Stimulated activated CD4-positive, alpha-beta T cell treated with anti-CD3 and anti-CD28 coated beads, Interleukin-4, amount 100 ng/mL, for 48 hours (primary cell): Measurements from ENCODE around the gene SLC16A3.

Experiments
- DNase-seq, 2 donors: peaks; one replicate each; pipeline ENCODE4 v3.0.0-alpha.2; 2020; ENCODE audit warnings: low read depth in 2 of 2

Gene SLC16A3

GRCh38 chr17:82236142-82236971 is 7.5 kb downstream of the SLC16A3 start:
- peak; percentile 58 to 59 for DNase-seq

DNA sequence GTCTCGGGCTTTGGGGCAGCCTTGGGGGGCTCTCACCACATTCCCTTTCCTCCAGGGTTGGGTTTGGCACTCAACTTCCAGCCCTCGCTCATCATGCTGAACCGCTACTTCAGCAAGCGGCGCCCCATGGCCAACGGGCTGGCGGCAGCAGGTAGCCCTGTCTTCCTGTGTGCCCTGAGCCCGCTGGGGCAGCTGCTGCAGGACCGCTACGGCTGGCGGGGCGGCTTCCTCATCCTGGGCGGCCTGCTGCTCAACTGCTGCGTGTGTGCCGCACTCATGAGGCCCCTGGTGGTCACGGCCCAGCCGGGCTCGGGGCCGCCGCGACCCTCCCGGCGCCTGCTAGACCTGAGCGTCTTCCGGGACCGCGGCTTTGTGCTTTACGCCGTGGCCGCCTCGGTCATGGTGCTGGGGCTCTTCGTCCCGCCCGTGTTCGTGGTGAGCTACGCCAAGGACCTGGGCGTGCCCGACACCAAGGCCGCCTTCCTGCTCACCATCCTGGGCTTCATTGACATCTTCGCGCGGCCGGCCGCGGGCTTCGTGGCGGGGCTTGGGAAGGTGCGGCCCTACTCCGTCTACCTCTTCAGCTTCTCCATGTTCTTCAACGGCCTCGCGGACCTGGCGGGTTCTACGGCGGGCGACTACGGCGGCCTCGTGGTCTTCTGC is 8.4 kb downstream of the SLC16A3 start:
- DNase-seq = no peak

GRCh38 chr17:82237746-82238471 is 9.1 kb downstream of the SLC16A3 start:
- no peak for DNase-seq

GRCh38 chr17:82238472-82239201 is 9.8 kb downstream of the SLC16A3 start:
- DNase-seq = peak; percentile 43 to 73

DNA sequence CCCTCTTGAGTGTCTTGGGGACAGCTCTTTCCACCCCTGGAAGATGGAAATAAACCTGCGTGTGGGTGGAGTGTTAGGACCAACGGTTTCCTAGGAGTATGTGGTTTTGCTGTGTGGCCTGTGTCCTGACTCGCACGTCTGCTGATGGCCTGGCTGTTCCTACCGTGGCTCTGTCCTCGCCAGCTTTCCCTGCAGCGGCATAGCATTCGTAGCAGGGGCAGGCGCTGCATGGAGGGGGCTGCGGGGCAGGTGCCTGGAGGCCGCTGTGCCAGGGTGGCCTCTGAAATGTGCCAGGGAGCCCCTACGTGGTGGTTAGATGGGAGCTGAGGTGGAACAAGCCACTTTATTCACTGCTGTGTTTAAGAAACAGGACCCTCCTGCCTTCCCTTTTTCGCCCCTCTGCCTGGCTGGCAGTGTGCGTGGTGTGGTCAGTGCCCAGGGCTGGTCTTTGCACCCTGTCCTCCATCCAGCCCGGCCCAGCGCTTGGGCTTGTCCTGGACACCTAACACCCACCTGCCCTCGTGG is 10.6 kb downstream of the SLC16A3 start:
- no peak for DNase-seq

DNA sequence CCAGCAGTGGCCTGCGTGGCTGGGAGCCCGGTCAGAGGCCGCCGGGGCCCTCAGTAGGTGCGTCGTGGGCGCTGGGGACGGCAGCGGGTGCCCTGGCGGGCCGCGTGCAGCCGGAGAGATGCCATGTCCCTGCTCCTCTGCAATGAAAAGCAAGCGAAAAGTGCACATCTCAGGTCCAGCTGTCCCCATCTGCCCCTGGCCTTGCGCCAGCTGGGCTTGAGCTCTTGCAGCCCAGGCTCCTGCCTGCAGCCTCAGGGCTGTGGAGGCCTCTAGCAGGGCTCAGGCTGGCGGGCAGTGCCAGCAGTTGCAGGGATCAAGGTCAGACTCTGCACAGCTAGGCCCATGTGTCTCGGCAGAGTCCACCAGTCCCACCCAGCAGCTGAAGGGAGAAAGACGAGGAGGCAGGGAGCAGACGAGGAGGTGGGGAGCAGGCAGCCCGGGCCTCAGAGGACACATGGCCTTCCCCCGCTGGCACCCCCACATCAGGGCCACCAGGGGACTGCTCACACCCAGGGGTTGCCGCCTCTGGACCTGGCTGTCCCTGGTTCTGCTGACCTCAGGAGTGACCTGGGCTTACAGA is 11.2 kb downstream of the SLC16A3 start:
- no peak for DNase-seq

DNA sequence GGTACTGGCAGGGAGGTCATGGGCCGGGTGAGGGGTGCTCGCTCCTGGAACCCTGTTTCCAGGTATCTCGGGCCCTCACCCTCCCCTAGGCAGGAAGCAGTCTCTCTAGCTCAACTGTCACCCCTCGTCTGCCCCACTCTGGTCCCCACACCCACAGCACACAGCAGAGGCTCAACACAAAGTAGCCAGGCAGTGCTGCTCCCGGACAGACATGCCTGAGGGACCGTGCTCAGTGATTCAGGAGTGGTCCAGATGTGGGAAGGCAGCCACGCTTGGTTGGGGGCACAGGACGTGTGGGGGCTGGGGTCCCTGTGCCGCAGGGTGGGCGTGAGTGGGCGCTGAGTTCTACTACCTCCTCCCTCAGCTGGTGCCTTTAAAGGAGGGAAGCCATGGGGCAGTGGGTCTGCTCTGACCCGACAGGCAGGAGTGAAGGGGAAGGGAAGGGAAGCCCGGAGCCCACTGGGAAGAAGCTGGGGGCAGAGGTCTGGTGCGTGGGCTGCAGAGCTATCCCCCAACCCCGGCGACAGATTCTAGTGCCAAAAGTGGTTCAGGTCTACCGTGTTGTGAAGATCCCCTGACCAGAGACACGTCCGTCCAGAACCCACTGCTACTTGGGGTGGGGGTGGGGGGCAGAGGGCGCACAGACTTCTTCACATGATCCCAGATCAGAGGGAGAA is 11.8 kb downstream of the SLC16A3 start:
- no peak for DNase-seq

GRCh38 chr17:82241183-82241925 is 12.5 kb downstream of the SLC16A3 start:
- peak in 1 of 2 donors; percentile 43 for DNase-seq

DNA sequence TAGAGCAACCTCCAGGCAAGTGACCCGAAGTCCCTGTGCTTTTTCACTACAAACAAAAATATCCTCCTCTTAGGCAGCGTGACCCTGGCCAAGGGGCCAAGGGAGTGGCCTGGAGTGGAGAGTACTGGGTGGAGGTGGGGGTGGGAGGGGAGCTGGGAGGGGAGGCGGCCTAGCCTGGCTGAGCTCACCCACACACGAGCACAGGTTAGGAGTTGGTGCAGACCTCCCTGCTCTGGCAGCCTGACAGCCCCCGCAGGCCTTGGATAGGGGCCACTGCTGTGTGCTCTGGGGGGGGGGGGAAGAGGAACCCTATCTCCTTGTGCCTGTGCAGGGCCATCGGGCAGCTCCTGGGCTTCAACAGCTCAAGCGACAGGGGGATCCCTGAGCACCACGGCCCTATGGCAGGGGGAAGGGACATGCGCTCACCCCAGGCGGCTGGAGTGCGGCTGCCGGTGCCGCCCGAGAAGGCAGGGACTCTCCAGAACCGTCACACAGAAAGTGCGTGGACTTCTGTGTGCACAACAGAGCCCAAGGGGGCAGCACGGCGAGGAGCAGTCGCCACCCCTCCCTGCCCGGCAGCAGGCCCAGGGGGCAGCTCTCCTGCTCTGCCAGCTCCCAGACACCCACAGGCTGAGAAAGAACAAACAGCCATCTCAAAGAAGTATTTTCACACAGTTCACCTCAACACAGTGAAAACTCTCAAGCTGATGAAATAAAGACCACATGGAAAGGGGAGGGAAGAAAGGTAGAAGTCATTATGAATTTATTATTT is 13.3 kb downstream of the SLC16A3 start:
- DNase-seq = no peak

- no peak for DNase-seq
These were observed 13.8 kb downstream of the SLC16A3 start for GRCh38 chr17:82242698-82242976.

- no peak for DNase-seq
These were observed 14.3 kb downstream of the SLC16A3 start for GRCh38 chr17:82242977-82243647.

DNA sequence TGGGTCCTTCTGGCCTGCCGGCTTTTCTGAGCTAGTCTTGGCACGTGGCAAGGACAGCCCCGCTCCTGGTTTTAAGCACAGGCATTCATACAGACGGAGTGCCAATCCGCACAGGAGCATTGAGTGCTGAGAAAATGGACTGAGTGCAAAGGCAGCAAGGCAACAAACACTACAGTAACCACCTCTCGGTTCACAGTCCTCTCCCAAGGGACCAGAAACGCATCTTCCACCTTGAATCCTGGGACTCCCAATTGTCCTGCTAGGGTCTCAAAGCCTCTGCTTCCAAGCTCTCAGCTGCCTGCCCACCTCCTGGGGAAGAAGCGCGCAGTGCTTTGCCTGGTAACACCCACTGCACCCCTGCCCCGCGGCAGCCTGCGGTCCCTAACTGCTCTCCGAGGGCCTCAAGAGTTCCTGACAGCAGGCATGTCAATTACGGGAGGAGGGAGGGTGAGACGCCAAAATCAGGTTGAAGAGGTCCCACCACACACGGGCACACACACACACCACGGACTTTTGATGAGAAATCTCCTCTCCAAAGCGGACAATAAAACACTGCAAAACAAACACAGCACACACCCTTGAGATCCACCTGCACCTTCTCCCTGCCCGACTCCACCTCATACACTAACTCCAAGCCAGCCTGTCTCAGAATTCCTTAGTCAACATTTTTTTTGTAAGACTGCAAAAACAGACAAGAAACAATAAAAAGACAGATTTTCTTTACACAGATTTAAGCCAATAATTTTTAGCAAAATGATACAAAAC is 15.0 kb downstream of the SLC16A3 start:
- no peak for DNase-seq

GRCh38 chr17:82244413-82245133 is 15.7 kb downstream of the SLC16A3 start:
- no peak for DNase-seq

DNA sequence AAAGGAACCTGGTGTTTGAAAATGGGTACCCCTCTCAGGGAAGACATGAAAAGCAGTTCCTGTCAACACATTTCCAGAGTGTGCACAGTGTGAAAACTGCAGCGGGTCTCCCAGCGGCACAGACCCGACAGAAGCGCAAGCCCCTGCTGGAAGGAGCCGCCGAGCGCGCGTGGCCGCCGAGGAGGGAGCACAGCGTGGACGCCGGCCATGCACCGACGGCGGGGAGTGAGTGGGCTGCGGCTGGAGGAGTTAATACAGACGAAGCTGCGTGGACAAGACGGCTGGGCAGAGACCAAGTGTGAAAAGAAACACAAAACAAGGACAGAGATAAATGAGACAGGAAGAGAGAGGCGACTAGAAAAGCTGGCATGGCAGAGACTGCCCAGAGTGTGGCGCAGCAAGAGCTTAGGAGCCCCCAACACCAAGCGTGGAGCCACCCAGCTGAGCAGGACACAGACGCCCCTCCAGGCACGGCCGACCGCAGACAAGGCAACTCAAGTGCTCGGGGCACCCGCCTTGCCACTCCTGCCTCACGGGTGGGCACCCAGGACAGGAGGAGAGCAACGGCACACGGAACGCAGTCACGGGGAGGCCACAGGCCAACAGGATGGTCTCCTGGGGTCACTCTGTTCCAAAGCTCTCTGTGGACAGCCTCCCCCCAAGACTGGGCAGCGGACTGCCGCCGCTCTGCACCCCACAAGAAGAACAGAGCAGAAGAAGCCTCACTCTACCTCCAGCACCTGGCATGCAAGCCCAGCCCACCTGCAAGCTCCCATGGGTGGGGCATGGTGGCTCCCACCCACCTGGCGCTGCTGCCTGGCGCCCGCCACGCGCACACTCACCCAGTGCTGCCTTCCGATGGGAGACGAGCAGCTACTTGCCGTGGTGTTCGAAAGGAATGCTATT is 16.5 kb downstream of the SLC16A3 start:
- DNase-seq = no peak

DNA sequence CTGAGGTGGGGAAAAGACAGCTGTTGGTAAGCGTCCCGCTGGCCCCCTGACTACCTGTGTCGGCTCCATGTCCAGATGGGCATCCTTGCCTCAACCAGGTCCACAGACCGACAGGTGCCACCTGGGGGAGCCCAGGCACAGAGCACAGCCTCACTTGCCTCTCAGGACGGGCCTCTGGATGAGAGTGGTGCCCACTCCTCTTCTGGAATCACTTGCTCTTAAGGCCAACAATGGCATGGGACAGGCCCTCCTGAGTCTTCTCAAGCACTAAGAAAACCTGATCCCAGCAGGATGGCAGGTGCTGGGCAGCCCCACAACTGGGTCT is 17.2 kb downstream of the SLC16A3 start:
- DNase-seq = no peak

DNA sequence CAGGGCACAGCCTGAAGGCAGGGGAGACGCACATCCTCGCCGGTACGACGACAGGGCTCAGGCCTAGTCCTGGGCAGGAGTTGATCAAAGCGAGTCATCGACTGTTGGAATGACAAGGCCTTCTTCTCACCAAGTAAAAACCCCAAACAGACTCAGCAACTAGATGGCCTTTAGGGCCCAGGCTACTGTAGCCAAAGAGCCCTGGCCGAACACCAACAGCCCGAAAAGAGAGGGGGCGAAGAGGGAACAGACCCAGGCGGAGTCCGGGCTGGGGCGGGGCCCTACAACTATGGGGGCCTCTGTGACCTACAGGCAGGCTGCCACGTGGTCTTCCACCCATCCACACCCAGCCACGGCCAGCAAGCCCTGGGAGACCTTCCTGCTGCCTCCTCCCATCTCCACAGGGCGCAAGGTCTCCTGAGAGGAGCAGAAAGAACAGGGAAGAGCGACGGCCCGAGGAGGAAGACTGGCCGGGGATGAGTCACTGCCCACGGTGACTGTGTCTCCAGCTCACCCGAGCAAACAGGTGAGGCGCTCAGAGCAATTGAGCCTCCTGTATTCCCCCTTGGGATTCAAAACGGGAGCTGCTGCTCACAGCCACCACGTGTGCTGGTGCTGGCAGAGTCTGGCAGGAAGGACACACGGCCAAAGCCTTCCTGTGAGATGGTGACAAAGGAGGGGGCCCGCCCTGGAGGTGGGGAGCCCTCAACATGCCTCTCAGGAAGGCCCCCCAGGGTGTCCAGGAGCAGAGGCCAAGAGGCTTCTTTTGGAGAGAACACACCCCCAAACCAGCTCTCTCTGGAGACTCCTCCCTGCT is 17.7 kb downstream of the SLC16A3 start:
- no peak for DNase-seq
